OCI-LY3 (cell line): Measurements from ENCODE around the gene DLGAP4.

ENCODE experiments used
- H2AFZ ChIP-seq: fragments of 200-600, 300-600 bp; shearing (Covaris generic); 2 replicates; pipeline ENCODE4 v1.6.0; 2014; ENCODE audit warnings: antibody characterized with exemption, low read depth, low read length
- H3K27ac ChIP-seq: fragments of 200-600, 300-600 bp; sonication (generic); 2 replicates; pipeline ENCODE4 v1.5.1; 2014; ENCODE audit warnings: mild to moderate bottlenecking, low read length, moderate library complexity, mixed read lengths
- H3K27me3 ChIP-seq: fragments of 200-600, 300-600 bp; sonication (generic); 2 replicates; pipeline ENCODE4 v1.6.1; 2014; ENCODE audit warnings: low read depth, low read length, mixed read lengths
- H3K36me3 ChIP-seq: fragments of 200-600, 300-600 bp; sonication (generic); replicated peaks from 2 replicates; pipeline ENCODE3; 2014; ENCODE audit warnings: low read depth, low read length, mixed read lengths
- H3K4me1 ChIP-seq: fragments of 300-600, 200-600 bp; sonication (generic); 2 replicates; pipeline ENCODE4 v1.6.1; 2014; ENCODE audit warnings: low read length, mixed read lengths
- H3K4me2 ChIP-seq: fragments of 200-600, 300-600 bp; sonication (generic); 2 replicates; pipeline ENCODE4 v1.6.1; 2014; ENCODE audit warnings: low read length, mixed read lengths
- H3K4me3 ChIP-seq: fragments of 300-600, 200-600 bp; sonication (generic); 2 replicates; pipeline ENCODE4 v1.5.1; 2014; ENCODE audit warnings: antibody characterized with exemption, mild to moderate bottlenecking, low read length, moderate library complexity
- H3K79me2 ChIP-seq: fragments of 300-600, 200-600 bp; shearing (Covaris generic); 2 replicates; pipeline ENCODE4 v1.6.1; 2014; ENCODE audit warnings: mild to moderate bottlenecking, low read length, mixed read lengths
- H3K9ac ChIP-seq: fragments of 300-600, 200-600 bp; shearing (Covaris generic); 2 replicates; pipeline ENCODE4 v1.6.0; 2014; ENCODE audit warnings: mild to moderate bottlenecking, low read length, moderate library complexity
- H3K9me3 ChIP-seq: fragments of 200-600, 300-600 bp; shearing (Covaris generic); 2 replicates; pipeline ENCODE4 v1.6.1; 2014; ENCODE audit warnings: low read length, mixed read lengths; ENCODE audit not compliant: insufficient read depth
- H4K20me1 ChIP-seq: fragments of 200-600, 300-600 bp; sonication (generic); 2 replicates; pipeline ENCODE4 v1.6.1; 2016; ENCODE audit warnings: low read length, mixed read lengths; ENCODE audit not compliant: insufficient read depth
- EZH2phosphoT487 ChIP-seq: fragments of 200-600 bp; shearing (Covaris generic); IDR thresholded peaks from 2 replicates; pipeline ENCODE4 v1.6.1; 2018; ENCODE audit warnings: antibody characterized with exemption, mixed run types, low read depth
- TF ChIP-seq, protein P1 (sequence below): fragments of 200-600, 300-600 bp; sonication (generic); IDR thresholded peaks from 2 replicates; pipeline ENCODE4 v1.5.1; 2014; ENCODE audit warnings: antibody characterized with exemption, low read length, low read depth

DLGAP4 gene

GRCh38 chr20:36340593-36340990 lies 34.5 kb downstream of the DLGAP4 start:
- Histone ChIP-seq H3K4me3 (no peak overlapping the region), H3K27ac (no peak overlapping the region), H3K9me3 (no peaks in the 10 kb centered on the region), H3K4me2 (no peak overlapping the region), H2AFZ (no peak overlapping the region), H4K20me1 (peaks cover 3% of the 10 kb centered on the region; the same call in 1 of the 2 replicates), H3K4me1 (no peaks in the 10 kb centered on the region), H3K79me2 (no peaks in the 10 kb centered on the region), H3K9ac (no peak overlapping the region), H3K27me3 (peaks cover 11% of the 10 kb centered on the region), H3K36me3 (no peaks in the 10 kb centered on the region)
- TF ChIP-seq, protein P1, sequence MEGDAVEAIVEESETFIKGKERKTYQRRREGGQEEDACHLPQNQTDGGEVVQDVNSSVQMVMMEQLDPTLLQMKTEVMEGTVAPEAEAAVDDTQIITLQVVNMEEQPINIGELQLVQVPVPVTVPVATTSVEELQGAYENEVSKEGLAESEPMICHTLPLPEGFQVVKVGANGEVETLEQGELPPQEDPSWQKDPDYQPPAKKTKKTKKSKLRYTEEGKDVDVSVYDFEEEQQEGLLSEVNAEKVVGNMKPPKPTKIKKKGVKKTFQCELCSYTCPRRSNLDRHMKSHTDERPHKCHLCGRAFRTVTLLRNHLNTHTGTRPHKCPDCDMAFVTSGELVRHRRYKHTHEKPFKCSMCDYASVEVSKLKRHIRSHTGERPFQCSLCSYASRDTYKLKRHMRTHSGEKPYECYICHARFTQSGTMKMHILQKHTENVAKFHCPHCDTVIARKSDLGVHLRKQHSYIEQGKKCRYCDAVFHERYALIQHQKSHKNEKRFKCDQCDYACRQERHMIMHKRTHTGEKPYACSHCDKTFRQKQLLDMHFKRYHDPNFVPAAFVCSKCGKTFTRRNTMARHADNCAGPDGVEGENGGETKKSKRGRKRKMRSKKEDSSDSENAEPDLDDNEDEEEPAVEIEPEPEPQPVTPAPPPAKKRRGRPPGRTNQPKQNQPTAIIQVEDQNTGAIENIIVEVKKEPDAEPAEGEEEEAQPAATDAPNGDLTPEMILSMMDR, result no peak
- TF ChIP-seq EZH2phosphoT487, result no peak

DNA sequence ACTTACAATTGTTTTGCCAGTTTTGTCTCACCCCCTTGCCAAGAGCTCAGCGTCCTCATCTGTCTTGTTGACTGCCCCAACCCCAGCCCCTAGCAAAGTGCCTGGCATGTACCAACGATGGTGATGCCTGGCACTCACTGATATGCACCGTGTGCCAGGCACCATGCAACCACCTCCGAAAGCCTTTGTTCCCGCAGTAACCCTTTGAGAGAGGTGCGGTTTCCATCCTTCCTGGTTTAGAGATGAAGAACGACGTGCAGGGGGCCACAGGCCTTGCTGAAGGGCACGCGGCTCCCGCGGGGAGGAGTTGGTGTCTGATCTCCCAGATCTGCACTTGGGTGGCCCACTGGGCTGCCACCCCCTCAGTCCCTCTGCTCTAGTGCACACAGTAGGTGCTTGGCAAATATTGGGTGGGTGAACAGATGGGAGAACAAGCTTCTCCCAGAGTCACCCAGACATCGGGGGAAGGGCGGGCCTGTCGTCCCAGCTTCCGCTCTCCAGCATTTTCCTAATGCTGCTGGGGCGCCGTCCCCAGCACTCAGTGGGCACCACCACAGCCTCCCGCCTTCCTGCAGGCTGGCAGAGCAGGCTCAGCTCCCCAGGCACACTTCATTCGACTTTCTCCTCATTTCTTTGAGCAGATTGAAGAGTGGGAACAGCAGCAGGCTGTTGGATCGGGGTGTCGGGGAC lies 35.3 kb downstream of the DLGAP4 start:
- Histone ChIP-seq H3K4me3 (no peak overlapping the region), H3K27me3 (peaks cover 3% of the 10 kb centered on the region), H4K20me1 (peaks cover 3% of the 10 kb centered on the region; the same call in 1 of the 2 replicates), H3K4me2 (no peak overlapping the region), H3K27ac (no peak overlapping the region), H3K79me2 (no peaks in the 10 kb centered on the region), H2AFZ (no peak overlapping the region), H3K36me3 (no peaks in the 10 kb centered on the region), H3K9ac (no peak overlapping the region), H3K4me1 (no peaks in the 10 kb centered on the region), H3K9me3 (no peaks in the 10 kb centered on the region)
- TF ChIP-seq EZH2phosphoT487, result no peak

- no peaks in the 10 kb centered on the region for H3K4me1 ChIP-seq
- no peak for TF ChIP-seq EZH2phosphoT487
- TF ChIP-seq, protein P1, result no peak
- H3K79me2 ChIP-seq, result no peaks in the 10 kb centered on the region
- H3K9me3 ChIP-seq, result no peaks in the 10 kb centered on the region
- H4K20me1 ChIP-seq, result peaks cover 3% of the 10 kb centered on the region; the same call in 1 of the 2 replicates
- H3K27me3 ChIP-seq, result no peaks in the 10 kb centered on the region
- no peak overlapping the region for H3K4me2 ChIP-seq
- H3K9ac ChIP-seq, result no peak overlapping the region
- no peaks in the 10 kb centered on the region for H3K36me3 ChIP-seq
- H2AFZ ChIP-seq, result no peak overlapping the region
- no peak overlapping the region for H3K27ac ChIP-seq
- no peak overlapping the region for H3K4me3 ChIP-seq
These were observed 36.4 kb downstream of the DLGAP4 start for GRCh38 chr20:36342331-36343120.

DNA sequence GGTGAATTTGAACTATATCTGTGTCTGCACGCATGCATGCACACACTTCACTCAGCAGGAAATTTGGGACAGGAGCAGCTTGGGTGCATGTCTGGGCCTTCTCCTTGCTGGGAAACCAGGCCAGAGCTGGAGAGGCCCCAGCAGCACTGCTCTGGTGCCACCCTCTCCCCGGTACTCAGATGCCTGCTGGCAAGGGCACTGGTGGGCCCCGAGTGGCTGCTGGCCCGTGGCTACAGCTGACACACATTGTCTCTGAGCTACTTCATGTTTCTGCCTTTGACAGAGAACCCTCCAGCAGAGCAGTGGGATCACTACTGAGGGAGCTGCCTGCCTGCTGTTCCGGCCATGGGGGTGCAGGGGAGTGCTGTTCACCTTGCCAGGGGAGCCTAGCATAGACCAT lies 37.5 kb downstream of the DLGAP4 start:
- no peaks in the 10 kb centered on the region for H3K79me2 ChIP-seq
- H2AFZ ChIP-seq, result no peak overlapping the region
- no peaks in the 10 kb centered on the region for H3K4me1 ChIP-seq
- H3K36me3 ChIP-seq, result no peaks in the 10 kb centered on the region
- H3K9me3 ChIP-seq, result no peaks in the 10 kb centered on the region
- H3K27ac ChIP-seq, result no peak overlapping the region
- no peak overlapping the region for H3K9ac ChIP-seq
- H3K4me2 ChIP-seq, result no peak overlapping the region
- H3K4me3 ChIP-seq, result no peak overlapping the region
- peaks cover 3% of the 10 kb centered on the region; the same call in 1 of the 2 replicates for H4K20me1 ChIP-seq
- TF ChIP-seq EZH2phosphoT487, result no peak
- TF ChIP-seq, protein P1, result no peak
- H3K27me3 ChIP-seq, result no peaks in the 10 kb centered on the region
